ENCODE data around the gene SNTA1.

GRCh38 chr20:33423141-33423834 is 20.3 kb downstream of the SNTA1 start:
- TF ChIP-seq CTCF (optimal IDR thresholded peaks at IDR 0.05 in 1 of 3, IDR thresholded peaks at IDR 0.05 in 1 of 3, conservative IDR thresholded peaks at IDR 0.05 in 1 of 3; ENCODE audit: extremely low read depth in 1 of 3, insufficient read depth in 2 of 3, low read length in 3 of 3) (no peak), EZH2 (IDR thresholded peaks at IDR 0.05; ENCODE audit: low read length) (no peak)
